ENCODE measurements around the gene TMEM80.
"Not testable (repeated sequence)": the region's sequence is repeated elsewhere in the genome, so short reads cannot be mapped to it uniquely, and the experiment has no call there.

TMEM80 gene

GRCh38 chr11:687751-688150 is 7.9 kb upstream of the TMEM80 start:
- no peak overlapping the region for H3K4me2 ChIP-seq (ENCODE audit: low read length)
- H3K4me1 ChIP-seq (ENCODE audit: insufficient read depth, low read length, severe bottlenecking), result peaks cover under 1% of the 10 kb centered on the region
- no peaks in the 10 kb centered on the region for H3K9me2 ChIP-seq (ENCODE audit: low read depth, low read length)
- no peaks in the 10 kb centered on the region for H4K20me1 ChIP-seq (ENCODE audit: insufficient read depth, low read length)
- no peaks in the 10 kb centered on the region for H3K9me3 ChIP-seq (ENCODE audit: low read length)
- no peaks in the 10 kb centered on the region for H3K27me3 ChIP-seq (ENCODE audit: insufficient read depth, low read length)
- TF ChIP-seq CTCF (IDR thresholded peaks at IDR 0.05; ENCODE audit: low read length), result no peak
- TF ChIP-seq EZH2 (IDR thresholded peaks at IDR 0.05; ENCODE audit: borderline replicate concordance, low read length), result no peak
- no peak overlapping the region for H2AFZ ChIP-seq (ENCODE audit: low read length)
- peaks cover 56% of the 10 kb centered on the region for H3K36me3 ChIP-seq (ENCODE audit: insufficient read depth, low read length)
- no peak overlapping the region for H3K4me3 ChIP-seq (ENCODE audit: low read depth, low read length, poor library complexity, severe bottlenecking)
- no peak overlapping the region for H3K9ac ChIP-seq (ENCODE audit: low read length)
- H3K79me2 ChIP-seq (ENCODE audit: insufficient read depth, low read length), result no peaks in the 10 kb centered on the region
- no peak overlapping the region for H3K27ac ChIP-seq (ENCODE audit: low read depth, low read length, poor library complexity, severe bottlenecking)
- no peaks in the 10 kb centered on the region for H3F3A ChIP-seq (ENCODE audit: insufficient read depth, low read length)

GRCh38 chr11:688681-689080 is 6.9 kb upstream of the TMEM80 start:
- Histone ChIP-seq H3K4me1 (ENCODE audit: insufficient read depth, low read length, severe bottlenecking) (peaks cover 10% of the 10 kb centered on the region), H3K9me2 (ENCODE audit: low read depth, low read length) (no peaks in the 10 kb centered on the region), H3K27ac (ENCODE audit: low read depth, low read length, poor library complexity, severe bottlenecking) (no peak overlapping the region), H3K36me3 (ENCODE audit: insufficient read depth, low read length) (peaks cover 47% of the 10 kb centered on the region), H3F3A (ENCODE audit: insufficient read depth, low read length) (no peaks in the 10 kb centered on the region), H3K9ac (ENCODE audit: low read length) (no peak overlapping the region), H3K4me2 (ENCODE audit: low read length) (no peak overlapping the region), H4K20me1 (ENCODE audit: insufficient read depth, low read length) (no peaks in the 10 kb centered on the region), H3K9me3 (ENCODE audit: low read length) (no peaks in the 10 kb centered on the region), H3K79me2 (ENCODE audit: insufficient read depth, low read length) (no peaks in the 10 kb centered on the region), H3K27me3 (ENCODE audit: insufficient read depth, low read length) (no peaks in the 10 kb centered on the region), H3K4me3 (ENCODE audit: low read depth, low read length, poor library complexity, severe bottlenecking) (no peak overlapping the region), H2AFZ (ENCODE audit: low read length) (no peak overlapping the region)
- TF ChIP-seq EZH2 (IDR thresholded peaks at IDR 0.05; ENCODE audit: borderline replicate concordance, low read length) (no peak), CTCF (IDR thresholded peaks at IDR 0.05; ENCODE audit: low read length) (no peak)

GRCh38 chr11:689625-690024 is 6.0 kb upstream of the TMEM80 start:
- TF ChIP-seq CTCF (IDR thresholded peaks at IDR 0.05; ENCODE audit: low read length), result no peak
- H3K9me3 ChIP-seq (ENCODE audit: low read length), result no peaks in the 10 kb centered on the region
- H2AFZ ChIP-seq (ENCODE audit: low read length), result no peak overlapping the region
- no peak overlapping the region for H3K4me2 ChIP-seq (ENCODE audit: low read length)
- no peaks in the 10 kb centered on the region for H4K20me1 ChIP-seq (ENCODE audit: insufficient read depth, low read length)
- no peaks in the 10 kb centered on the region for H3K27me3 ChIP-seq (ENCODE audit: insufficient read depth, low read length)
- no peaks in the 10 kb centered on the region for H3F3A ChIP-seq (ENCODE audit: insufficient read depth, low read length)
- H3K4me1 ChIP-seq (ENCODE audit: insufficient read depth, low read length, severe bottlenecking), result peaks cover 18% of the 10 kb centered on the region
- H3K9me2 ChIP-seq (ENCODE audit: low read depth, low read length), result no peaks in the 10 kb centered on the region
- peaks cover 38% of the 10 kb centered on the region for H3K36me3 ChIP-seq (ENCODE audit: insufficient read depth, low read length)
- H3K79me2 ChIP-seq (ENCODE audit: insufficient read depth, low read length), result no peaks in the 10 kb centered on the region
- H3K27ac ChIP-seq (ENCODE audit: low read depth, low read length, poor library complexity, severe bottlenecking), result no peak overlapping the region
- H3K9ac ChIP-seq (ENCODE audit: low read length), result no peak overlapping the region
- no peak overlapping the region for H3K4me3 ChIP-seq (ENCODE audit: low read depth, low read length, poor library complexity, severe bottlenecking)

- H3K27me3 ChIP-seq (ENCODE audit: insufficient read depth, low read length); H3K4me2 ChIP-seq (ENCODE audit: low read length); H2AFZ ChIP-seq (ENCODE audit: low read length); H3K4me3 ChIP-seq (ENCODE audit: low read depth, low read length, poor library complexity, severe bottlenecking); H3K27ac ChIP-seq (ENCODE audit: low read depth, low read length, poor library complexity, severe bottlenecking); H3K9me3 ChIP-seq (ENCODE audit: low read length); H3K9me2 ChIP-seq (ENCODE audit: low read depth, low read length); H3K79me2 ChIP-seq (ENCODE audit: insufficient read depth, low read length); H3F3A ChIP-seq (ENCODE audit: insufficient read depth, low read length); H4K20me1 ChIP-seq (ENCODE audit: insufficient read depth, low read length); H3K9ac ChIP-seq (ENCODE audit: low read length): not testable (repeated sequence)
- Histone ChIP-seq H3K4me1 (ENCODE audit: insufficient read depth, low read length, severe bottlenecking) (peaks cover 19% of the 10 kb centered on the region), H3K36me3 (ENCODE audit: insufficient read depth, low read length) (peaks cover 35% of the 10 kb centered on the region)
Observed at GRCh38 chr11:690244-690643, 5.4 kb upstream of the TMEM80 start.
